GM12891 (cell line): ENCODE results near the gene FOXP3.

Experiments used
- PAX5 ChIP-seq: IDR thresholded peaks from 2 replicates; pipeline ENCODE4 v1.6.1; 2011; ENCODE audit warnings: low read length, moderate library complexity, mild to moderate bottlenecking; ENCODE audit not compliant: insufficient read depth, severe bottlenecking
- POLR2A ChIP-seq: IDR thresholded peaks from 2 replicates; pipeline ENCODE4 v1.6.1; 2011; ENCODE audit warnings: low read depth, low read length, control low read depth
- POLR2AphosphoS5 ChIP-seq: IDR thresholded peaks from 2 replicates; pipeline ENCODE4 v1.6.1; 2011; ENCODE audit warnings: low read depth, low read length, control low read depth
- POU2F2 ChIP-seq: IDR thresholded peaks from 2 replicates; pipeline ENCODE4 v1.6.1; 2011; ENCODE audit warnings: low read depth, mild to moderate bottlenecking, control low read depth, low read length, moderate library complexity
- TAF1 ChIP-seq: IDR thresholded peaks from 2 replicates; pipeline ENCODE4 v1.6.1; 2011; ENCODE audit warnings: low read depth, low read length, control low read depth

DNA sequence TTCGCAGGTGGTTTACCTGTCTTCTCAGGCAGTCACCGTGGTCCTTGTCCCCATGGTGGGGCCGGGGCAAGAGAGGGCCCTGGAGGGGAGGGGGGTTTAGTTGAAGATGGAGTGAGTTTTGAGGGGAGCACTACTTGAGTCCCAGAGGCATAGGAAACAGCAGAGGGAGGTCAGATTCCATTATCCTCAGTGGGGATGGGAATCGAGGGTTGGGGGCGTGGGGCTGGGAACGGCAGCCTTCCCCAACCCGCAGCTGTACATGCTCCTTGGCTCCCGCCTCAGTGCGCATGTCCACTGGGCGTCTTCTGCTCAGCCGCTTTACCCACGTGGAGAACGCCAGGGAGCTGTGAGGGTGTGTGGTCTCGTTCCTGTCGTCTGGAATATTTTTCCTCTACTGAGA is 38.8 kb upstream of the FOXP3 start, which contains the start of gene GAGE10:
- TF ChIP-seq POLR2A (no peak), TAF1 (no peak), POLR2AphosphoS5 (no peak), POU2F2 (no peak), PAX5 (no peak)
